ENCODE measurements around the gene SH3BGR.

DNA sequence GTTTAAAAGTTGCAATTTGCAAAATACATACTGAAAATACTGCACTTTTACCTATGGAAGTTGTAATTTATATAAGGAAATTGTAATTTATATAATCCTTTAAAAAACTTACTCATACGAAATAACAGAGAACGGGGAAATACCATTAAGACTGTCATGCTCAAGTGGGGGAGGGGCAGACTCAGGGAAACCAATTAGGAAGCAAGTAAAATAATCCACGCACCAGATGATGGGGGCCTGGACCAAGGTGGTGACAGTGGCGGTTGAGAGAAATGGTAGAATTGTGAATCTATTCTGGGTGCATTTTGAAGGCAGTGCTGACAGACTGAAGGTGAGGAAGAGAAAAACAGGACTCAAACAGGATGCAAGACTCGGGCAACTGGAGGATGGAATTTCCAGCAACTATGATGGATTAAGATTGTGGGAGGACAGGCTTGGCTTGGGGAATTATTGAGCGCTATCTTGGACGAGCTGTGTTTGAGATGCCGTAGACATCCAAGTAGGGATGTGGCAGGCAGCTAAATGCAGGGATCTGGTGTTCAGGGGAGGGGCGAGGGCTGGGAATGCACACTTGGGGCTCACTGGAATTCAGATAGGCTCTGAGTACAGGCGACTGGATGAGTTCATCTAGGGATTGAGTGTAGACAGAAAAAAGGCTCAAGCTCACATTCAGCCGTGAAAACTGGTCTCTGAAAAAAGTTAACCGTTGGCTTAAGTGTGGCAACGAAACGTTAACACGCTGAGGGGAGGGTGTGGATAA, 7.2 kb upstream of the SH3BGR start:
- TF ChIP-seq, protein P1, sequence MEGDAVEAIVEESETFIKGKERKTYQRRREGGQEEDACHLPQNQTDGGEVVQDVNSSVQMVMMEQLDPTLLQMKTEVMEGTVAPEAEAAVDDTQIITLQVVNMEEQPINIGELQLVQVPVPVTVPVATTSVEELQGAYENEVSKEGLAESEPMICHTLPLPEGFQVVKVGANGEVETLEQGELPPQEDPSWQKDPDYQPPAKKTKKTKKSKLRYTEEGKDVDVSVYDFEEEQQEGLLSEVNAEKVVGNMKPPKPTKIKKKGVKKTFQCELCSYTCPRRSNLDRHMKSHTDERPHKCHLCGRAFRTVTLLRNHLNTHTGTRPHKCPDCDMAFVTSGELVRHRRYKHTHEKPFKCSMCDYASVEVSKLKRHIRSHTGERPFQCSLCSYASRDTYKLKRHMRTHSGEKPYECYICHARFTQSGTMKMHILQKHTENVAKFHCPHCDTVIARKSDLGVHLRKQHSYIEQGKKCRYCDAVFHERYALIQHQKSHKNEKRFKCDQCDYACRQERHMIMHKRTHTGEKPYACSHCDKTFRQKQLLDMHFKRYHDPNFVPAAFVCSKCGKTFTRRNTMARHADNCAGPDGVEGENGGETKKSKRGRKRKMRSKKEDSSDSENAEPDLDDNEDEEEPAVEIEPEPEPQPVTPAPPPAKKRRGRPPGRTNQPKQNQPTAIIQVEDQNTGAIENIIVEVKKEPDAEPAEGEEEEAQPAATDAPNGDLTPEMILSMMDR (IDR thresholded peaks at IDR 0.05; ENCODE audit: insufficient read depth, low read depth, low read length), result no peak
- TF ChIP-seq EZH2 (IDR thresholded peaks at IDR 0.05; ENCODE audit: insufficient read depth, low read length), result no peak
